Upper lobe of right lung (tissue), 1 donor: ENCODE measurements around the gene HPS1. TPM values are rescaled to one million over a fixed set of nuclear protein-coding genes. Genes with fewer than 3 reads are reported as not detected.

ENCODE experiments used
- ATAC-seq: fragments of 200-7000 bp; cut with Tn5 transposase; one replicate; pipeline ENCODE4 v1.9.1; 2020; ENCODE audit warnings: mild to moderate bottlenecking, moderate library complexity
- DNase-seq: peaks from one replicate; pipeline ENCODE4 v3.0.0-alpha.2; 2020
- H3K27ac ChIP-seq: fragments of 200-600 bp; one replicate; pipeline ENCODE4 v1.8.0; 2022
- H3K27me3 ChIP-seq: fragments of 200-600 bp; one replicate; pipeline ENCODE4 v1.8.0; 2022; ENCODE audit warnings: mild to moderate bottlenecking
- H3K36me3 ChIP-seq: fragments of 200-600 bp; one replicate; pipeline ENCODE4 v1.8.0; 2022
- H3K4me1 ChIP-seq: fragments of 200-600 bp; one replicate; pipeline ENCODE4 v1.8.0; 2022
- H3K4me3 ChIP-seq: fragments of 200-600 bp; one replicate; pipeline ENCODE4 v1.8.0; 2022; ENCODE audit warnings: mild to moderate bottlenecking
- H3K9me3 ChIP-seq: fragments of 200-600 bp; one replicate; pipeline ENCODE4 v1.8.0; 2022
- intact Hi-C: fragments of 100-400 bp; cut with DNase I; formaldehyde crosslinking; loops from one replicate; pipeline ENCODE4 v1.11.0; 2022
- total RNA-seq: library from RNA; stranded (reverse); fragmentation: NEBNext Ultra II Directional; extraction: Animal tissue kit (Norgen Biotek cat#: 25700); gene quantifications from one replicate; pipeline ENCODE4 v1.2.1, GENCODE V29; 2021
- TF ChIP-seq, protein P1 (sequence below): fragments of 200-600 bp; IDR thresholded peaks from one replicate; pipeline ENCODE4 v1.8.0; 2022; ENCODE audit warnings: antibody characterized with exemption
- donor health status: DM: no; HTN: yes; CAD: no; lungs with severe emphysema.

The HPS1 gene
- total RNA-seq, 1 donor from 2014 or later, result 77.7 TPM

DNA sequence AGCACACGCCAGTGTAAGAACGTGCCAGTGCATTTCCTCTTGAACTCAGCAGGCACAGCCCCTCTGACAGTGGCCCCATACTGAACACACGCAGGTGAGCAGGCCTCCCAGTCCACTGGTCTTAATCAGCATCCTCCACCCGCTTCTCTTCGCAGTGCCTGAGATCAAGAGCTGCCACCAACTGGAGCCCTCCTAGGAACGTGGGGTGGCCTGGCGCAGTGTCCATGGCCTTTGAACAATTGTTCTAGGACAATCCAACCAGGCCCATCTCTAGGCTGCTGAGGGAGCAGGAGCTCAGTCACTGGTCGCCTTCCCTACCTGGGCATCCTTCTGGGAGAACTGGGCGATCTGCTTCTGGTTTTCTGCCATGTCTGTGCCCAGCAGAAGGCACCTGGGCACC lies 47.0 kb downstream of the HPS1 start:
- DNase-seq, result no peak
- no peak overlapping the region for H3K27ac ChIP-seq
- no peaks in the 10 kb centered on the region for H3K27me3 ChIP-seq
- intact Hi-C loops, result no loop called here
- H3K4me3 ChIP-seq, result no peak overlapping the region
- H3K9me3 ChIP-seq, result no peaks in the 10 kb centered on the region
- H3K36me3 ChIP-seq, result no peaks in the 10 kb centered on the region
- no peak for ATAC-seq
- TF ChIP-seq, protein P1, sequence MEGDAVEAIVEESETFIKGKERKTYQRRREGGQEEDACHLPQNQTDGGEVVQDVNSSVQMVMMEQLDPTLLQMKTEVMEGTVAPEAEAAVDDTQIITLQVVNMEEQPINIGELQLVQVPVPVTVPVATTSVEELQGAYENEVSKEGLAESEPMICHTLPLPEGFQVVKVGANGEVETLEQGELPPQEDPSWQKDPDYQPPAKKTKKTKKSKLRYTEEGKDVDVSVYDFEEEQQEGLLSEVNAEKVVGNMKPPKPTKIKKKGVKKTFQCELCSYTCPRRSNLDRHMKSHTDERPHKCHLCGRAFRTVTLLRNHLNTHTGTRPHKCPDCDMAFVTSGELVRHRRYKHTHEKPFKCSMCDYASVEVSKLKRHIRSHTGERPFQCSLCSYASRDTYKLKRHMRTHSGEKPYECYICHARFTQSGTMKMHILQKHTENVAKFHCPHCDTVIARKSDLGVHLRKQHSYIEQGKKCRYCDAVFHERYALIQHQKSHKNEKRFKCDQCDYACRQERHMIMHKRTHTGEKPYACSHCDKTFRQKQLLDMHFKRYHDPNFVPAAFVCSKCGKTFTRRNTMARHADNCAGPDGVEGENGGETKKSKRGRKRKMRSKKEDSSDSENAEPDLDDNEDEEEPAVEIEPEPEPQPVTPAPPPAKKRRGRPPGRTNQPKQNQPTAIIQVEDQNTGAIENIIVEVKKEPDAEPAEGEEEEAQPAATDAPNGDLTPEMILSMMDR, result no peak
- no peaks in the 10 kb centered on the region for H3K4me1 ChIP-seq

DNA sequence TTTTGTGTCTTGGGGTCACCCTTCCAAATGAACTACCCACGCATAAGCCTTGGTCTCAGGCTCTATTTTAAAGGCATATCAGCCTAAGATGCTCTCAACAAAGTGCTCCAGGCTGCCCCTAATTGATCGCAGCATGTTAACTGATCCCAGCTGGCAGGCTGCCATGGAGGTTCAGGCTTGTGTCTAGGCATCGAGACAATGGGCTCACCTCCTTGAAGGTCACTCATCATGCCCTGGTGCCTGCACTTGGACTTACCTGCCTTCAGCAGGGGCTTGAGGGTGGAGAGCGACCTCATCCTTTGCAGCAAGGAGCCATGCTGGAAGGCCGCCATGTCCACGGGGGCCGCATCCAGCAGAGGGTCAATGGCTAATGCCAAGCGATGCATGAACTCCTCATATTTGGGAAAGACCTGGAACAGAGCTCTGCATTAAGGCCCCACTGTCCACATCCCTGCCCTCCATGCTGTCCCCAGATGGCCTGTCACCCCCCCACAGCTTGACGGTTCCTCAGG lies 49.6 kb downstream of the HPS1 start:
- Histone ChIP-seq H3K27me3 (no peaks in the 10 kb centered on the region), H3K4me3 (no peak overlapping the region), H3K4me1 (no peaks in the 10 kb centered on the region), H3K9me3 (no peaks in the 10 kb centered on the region), H3K27ac (no peak overlapping the region), H3K36me3 (no peaks in the 10 kb centered on the region)
- TF ChIP-seq, protein P1, result no peak
- no peak for ATAC-seq
- intact Hi-C loops, result no loop called here
- no peak for DNase-seq

DNA sequence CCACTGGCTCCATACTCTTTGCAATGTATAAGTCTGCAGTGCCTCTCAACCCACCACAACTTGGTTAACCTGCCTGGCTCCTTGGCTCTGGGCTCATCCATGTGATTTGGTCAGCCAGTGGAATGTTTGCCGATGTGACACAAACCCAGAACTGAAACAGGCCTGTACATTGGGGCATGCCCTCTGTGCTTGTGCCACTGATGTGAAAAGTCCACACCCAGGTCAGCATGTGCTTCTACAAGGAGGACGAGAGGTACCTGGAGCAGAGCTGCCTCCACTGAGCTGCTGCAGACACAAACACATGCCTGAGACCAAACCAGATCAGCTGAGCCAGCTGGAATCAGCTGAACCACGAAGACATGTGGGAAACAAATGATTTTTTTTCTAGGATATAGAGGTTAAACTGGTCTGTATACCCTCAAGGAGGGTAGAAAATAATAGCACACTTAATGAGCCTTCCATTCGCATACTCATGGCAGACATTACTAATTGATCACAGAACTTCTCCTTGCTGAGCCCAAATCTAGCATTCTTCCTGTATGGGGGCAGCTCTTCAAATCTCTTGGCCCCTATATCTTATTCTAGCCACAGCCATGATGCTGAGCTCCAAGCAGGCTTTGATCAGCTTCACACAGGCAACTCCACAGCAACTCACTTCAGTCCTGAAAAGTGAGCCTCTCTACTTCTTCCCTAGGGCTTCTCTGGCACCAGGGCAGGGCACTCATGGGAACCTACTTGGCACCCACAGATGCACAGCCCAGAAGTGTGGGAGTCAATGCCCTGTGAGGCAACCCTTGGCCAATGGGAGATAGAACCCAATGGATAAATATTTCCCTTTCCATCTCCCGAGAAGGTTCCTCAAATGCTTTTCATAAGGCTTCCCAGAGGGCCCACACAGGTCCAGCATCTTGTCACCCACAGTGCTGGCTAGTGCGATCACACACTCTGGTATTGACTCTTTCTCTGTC lies 50.4 kb downstream of the HPS1 start:
- H3K4me3 ChIP-seq, result no peak overlapping the region
- H3K27me3 ChIP-seq, result no peaks in the 10 kb centered on the region
- intact Hi-C loops, result no loop called here
- DNase-seq (no peak), ATAC-seq (no peak)
- TF ChIP-seq, protein P1, result no peak
- no peak overlapping the region for H3K27ac ChIP-seq
- H3K9me3 ChIP-seq, result no peaks in the 10 kb centered on the region
- no peaks in the 10 kb centered on the region for H3K36me3 ChIP-seq
- H3K4me1 ChIP-seq, result no peaks in the 10 kb centered on the region

DNA sequence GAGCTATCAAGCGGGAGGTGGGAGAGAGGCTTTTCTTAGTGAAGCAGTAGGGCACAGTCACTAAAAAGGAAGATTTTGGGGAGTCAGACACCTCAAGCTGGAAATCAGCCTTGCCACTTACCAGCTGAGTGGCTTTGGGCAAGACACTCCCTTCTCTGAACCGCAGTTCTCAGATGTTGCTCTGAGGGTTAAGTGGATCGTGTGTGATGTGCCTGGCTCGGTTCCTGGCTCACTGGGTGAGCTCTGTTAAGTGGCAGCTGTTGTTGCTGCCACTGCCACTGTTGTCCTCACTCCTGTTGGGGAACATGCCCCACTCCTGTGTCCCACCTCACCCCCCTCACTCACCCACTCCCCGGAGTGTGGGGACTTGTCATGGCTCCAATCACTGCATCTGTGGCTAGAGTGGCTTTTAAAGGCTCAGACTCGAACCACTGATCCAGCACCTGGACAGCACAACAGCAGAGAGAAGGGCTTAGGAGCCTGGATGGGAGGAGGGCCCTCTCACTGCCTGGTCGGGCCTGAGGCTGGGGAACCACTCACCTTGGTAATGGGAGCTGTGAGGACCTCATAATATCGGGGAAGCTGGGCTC lies 51.8 kb downstream of the HPS1 start:
- H3K9me3 ChIP-seq, result no peaks in the 10 kb centered on the region
- intact Hi-C loops, result no loop called here
- peaks cover 4% of the 10 kb centered on the region for H3K4me1 ChIP-seq
- no peaks in the 10 kb centered on the region for H3K36me3 ChIP-seq
- DNase-seq (no peak), ATAC-seq (no peak)
- H3K27ac ChIP-seq, result peak overlapping the region; percentile 30
- no peak overlapping the region for H3K4me3 ChIP-seq
- TF ChIP-seq, protein P1, result no peak
- H3K27me3 ChIP-seq, result no peaks in the 10 kb centered on the region

DNA sequence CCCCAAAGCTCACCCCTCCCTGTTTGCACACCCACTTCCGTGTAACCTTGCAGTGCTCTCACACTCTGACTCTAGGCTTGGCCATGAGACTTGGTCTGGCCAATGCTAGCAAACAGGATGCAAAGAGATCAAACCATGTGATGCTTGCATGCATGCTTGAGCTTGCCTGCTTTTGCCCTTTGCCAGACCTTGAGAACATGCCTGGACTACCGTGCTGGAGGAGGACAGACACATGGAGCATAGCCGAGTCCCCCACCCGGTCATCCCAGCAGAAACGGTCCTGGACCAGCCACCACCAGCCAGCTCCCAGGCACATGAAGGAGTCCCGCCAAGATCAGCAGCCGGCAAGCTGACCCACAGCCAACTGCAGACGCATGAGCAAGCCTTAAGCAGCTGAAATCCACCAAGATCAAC lies 55.1 kb downstream of the HPS1 start:
- intact Hi-C loops, result no loop called here
- Histone ChIP-seq H3K4me3 (no peak overlapping the region), H3K36me3 (no peaks in the 10 kb centered on the region), H3K27me3 (no peaks in the 10 kb centered on the region), H3K4me1 (peaks cover 4% of the 10 kb centered on the region), H3K27ac (no peak overlapping the region), H3K9me3 (no peaks in the 10 kb centered on the region)
- TF ChIP-seq, protein P1, result no peak
- peak; percentile 33 for ATAC-seq
- DNase-seq, result no peak
